Effector memory CD4-positive, alpha-beta T cell (primary cell): ENCODE measurements around the gene CHURC1.

Experiments
- DNase-seq, 3 donors: peaks; one replicate each; pipeline ENCODE4 v3.0.0-alpha.2; 2020
- H3K27ac ChIP-seq: 2 replicates; pipeline ENCODE4 v1.7.0; 2013; ENCODE audit warnings: mild to moderate bottlenecking, low read length, moderate library complexity; ENCODE audit not compliant: insufficient read depth, poor library complexity, severe bottlenecking
- H3K27me3 ChIP-seq: replicated peaks from 2 replicates; pipeline ENCODE4 v1.7.0; 2013; ENCODE audit warnings: mild to moderate bottlenecking, low read length; ENCODE audit not compliant: insufficient read depth, control insufficient read depth, poor library complexity, severe bottlenecking
- H3K36me3 ChIP-seq: 2 replicates; pipeline ENCODE4 v1.7.0; 2013; ENCODE audit warnings: mild to moderate bottlenecking, low read length, moderate library complexity; ENCODE audit not compliant: control insufficient read depth, insufficient read depth
- H3K4me1 ChIP-seq: 2 replicates; pipeline ENCODE4 v1.7.0; 2013; ENCODE audit warnings: low read length, mild to moderate bottlenecking; ENCODE audit not compliant: control insufficient read depth, insufficient read depth, poor library complexity, severe bottlenecking
- H3K4me3 ChIP-seq: 2 replicates; pipeline ENCODE4 v1.7.0; 2013; ENCODE audit warnings: low read length, low read depth, mild to moderate bottlenecking; ENCODE audit not compliant: insufficient read depth, poor library complexity, severe bottlenecking
- H3K9me3 ChIP-seq: 2 replicates; pipeline ENCODE4 v1.7.0; 2013; ENCODE audit warnings: mild to moderate bottlenecking, low read length, moderate library complexity; ENCODE audit not compliant: control insufficient read depth

The CHURC1 gene

DNA sequence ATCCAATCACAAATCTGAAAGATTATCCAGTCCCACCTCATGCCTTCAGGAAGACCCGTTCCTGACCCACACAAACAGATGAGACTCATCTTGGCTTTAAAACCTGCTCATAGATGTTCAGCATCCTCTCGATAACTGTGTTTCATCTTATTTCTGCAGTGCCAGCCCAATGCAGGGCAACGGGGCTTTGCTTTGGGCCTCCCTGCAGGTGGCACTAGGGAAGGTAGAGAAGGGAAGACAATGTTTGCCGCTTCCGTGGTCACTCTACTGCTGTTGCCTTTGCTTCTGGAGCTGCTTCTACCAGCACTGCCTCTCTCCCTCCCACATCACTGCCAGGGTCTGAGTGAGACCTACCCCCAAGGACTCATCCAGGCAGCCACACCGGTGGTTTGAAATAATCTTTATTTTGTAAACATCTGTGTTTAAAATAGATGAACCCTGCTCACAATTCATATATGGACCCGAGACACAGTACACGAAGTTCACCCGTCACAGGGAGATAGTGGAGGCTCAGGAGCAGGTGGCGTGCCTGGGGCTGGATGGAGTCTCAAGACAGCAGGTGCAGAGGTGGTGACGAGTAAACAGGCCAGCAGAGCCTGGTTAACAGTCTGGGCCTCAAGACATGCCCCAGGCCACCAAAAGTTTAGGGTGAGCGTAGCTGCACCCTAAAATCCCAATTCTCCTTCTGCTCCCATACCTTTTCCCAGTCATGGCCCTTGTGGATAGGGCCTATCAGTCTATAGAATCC, 31.4 kb downstream of the CHURC1 start:
- Histone ChIP-seq H3K27ac (no peak overlapping the region), H3K36me3 (peaks cover 19% of the 10 kb centered on the region), H3K4me1 (no peaks in the 10 kb centered on the region), H3K9me3 (no peaks in the 10 kb centered on the region), H3K27me3 (no peaks in the 10 kb centered on the region), H3K4me3 (no peak overlapping the region)
- no peak for DNase-seq

DNA sequence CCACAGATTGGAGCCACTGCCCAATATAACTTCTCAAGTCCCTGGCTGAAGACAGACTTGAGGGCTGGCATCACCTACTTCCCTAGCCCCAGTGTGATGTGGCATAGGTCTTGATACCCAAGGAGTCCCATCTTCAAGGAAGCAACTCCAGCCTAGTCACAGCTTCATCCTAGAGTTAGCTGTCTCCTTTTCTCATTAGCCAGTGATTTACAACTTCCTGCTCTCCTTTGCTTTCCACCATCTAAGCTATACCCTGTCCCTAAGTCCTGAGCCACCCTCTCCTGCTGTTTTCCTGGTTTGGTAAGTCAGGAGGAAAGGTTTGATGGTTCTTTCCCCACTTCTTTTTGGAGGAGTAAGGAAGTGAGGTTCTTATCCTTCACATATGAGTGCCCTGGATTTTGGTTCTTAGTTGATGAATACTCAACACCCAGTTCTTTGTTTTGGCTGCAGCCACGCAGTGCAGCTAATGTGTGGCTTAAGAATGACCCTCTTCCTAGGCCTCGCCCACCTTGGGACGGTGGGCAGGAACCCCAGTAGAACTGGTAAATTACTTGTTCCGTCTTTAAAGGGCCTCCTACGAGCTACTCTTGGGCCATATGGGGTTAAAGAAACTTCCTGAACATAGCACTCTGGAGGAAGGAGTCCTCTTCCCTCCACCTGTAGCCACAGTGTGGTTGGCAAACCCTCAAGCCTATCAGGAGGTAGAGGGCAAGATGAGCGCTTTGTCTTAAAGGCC, 32.2 kb downstream of the CHURC1 start:
- H3K36me3 ChIP-seq: peaks cover 19% of the 10 kb centered on the region
- no peaks in the 10 kb centered on the region for H3K9me3 ChIP-seq
- DNase-seq: no peak
- no peaks in the 10 kb centered on the region for H3K27me3 ChIP-seq
- H3K4me1 ChIP-seq: no peaks in the 10 kb centered on the region
- H3K27ac ChIP-seq: no peak overlapping the region
- no peak overlapping the region for H3K4me3 ChIP-seq

- H3K36me3 ChIP-seq: peaks cover 19% of the 10 kb centered on the region
- H3K27me3 ChIP-seq: no peaks in the 10 kb centered on the region
- no peaks in the 10 kb centered on the region for H3K9me3 ChIP-seq
- no peaks in the 10 kb centered on the region for H3K4me1 ChIP-seq
- no peak for DNase-seq
- H3K4me3 ChIP-seq: no peak overlapping the region
- no peak overlapping the region for H3K27ac ChIP-seq
Observed at GRCh38 chr14:64947710-64948611, 33.7 kb downstream of the CHURC1 start.

- no peaks in the 10 kb centered on the region for H3K4me1 ChIP-seq
- H3K27ac ChIP-seq: no peak overlapping the region
- no peak overlapping the region for H3K4me3 ChIP-seq
- no peaks in the 10 kb centered on the region for H3K9me3 ChIP-seq
- H3K36me3 ChIP-seq: peaks cover 16% of the 10 kb centered on the region
- H3K27me3 ChIP-seq: no peaks in the 10 kb centered on the region
- DNase-seq: no peak
Observed at GRCh38 chr14:64948612-64949210, 34.5 kb downstream of the CHURC1 start.

DNA sequence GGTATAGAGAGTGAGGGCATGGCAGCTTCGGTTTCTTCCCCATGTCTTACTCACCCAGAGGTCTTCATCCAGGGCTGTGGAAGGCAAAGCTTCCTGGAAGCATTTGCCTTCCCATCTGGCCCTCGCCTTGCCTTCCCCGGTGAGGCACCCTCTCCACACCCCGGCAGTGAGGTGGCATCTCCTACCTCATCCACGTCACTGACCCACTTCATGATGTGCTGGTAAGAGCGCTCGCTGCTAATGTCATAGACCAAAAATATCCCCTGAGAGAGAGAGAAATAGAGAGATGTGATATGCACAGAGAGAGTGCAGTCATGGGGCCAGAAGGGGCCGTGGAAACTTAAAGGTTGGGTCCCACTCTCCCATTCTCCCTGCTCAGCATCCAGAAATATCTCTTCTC, 36.6 kb downstream of the CHURC1 start:
- Histone ChIP-seq H3K9me3 (no peaks in the 10 kb centered on the region), H3K4me3 (no peak overlapping the region), H3K36me3 (peaks cover 13% of the 10 kb centered on the region), H3K27me3 (no peaks in the 10 kb centered on the region), H3K27ac (no peak overlapping the region), H3K4me1 (no peaks in the 10 kb centered on the region)
- DNase-seq: no peak

- no peaks in the 10 kb centered on the region for H3K9me3 ChIP-seq
- H3K27ac ChIP-seq: no peak overlapping the region
- H3K4me3 ChIP-seq: no peak overlapping the region
- no peak for DNase-seq
- H3K27me3 ChIP-seq: no peaks in the 10 kb centered on the region
- H3K36me3 ChIP-seq: peaks cover 10% of the 10 kb centered on the region
- H3K4me1 ChIP-seq: no peaks in the 10 kb centered on the region
Observed at GRCh38 chr14:64951291-64951690, 37.0 kb downstream of the CHURC1 start.

- no peaks in the 10 kb centered on the region for H3K4me1 ChIP-seq
- peaks cover 10% of the 10 kb centered on the region for H3K36me3 ChIP-seq
- H3K4me3 ChIP-seq: no peak overlapping the region
- H3K9me3 ChIP-seq: no peaks in the 10 kb centered on the region
- no peaks in the 10 kb centered on the region for H3K27me3 ChIP-seq
- DNase-seq: no peak
- H3K27ac ChIP-seq: no peak overlapping the region
Observed at GRCh38 chr14:64951724-64952123, 37.5 kb downstream of the CHURC1 start.

DNA sequence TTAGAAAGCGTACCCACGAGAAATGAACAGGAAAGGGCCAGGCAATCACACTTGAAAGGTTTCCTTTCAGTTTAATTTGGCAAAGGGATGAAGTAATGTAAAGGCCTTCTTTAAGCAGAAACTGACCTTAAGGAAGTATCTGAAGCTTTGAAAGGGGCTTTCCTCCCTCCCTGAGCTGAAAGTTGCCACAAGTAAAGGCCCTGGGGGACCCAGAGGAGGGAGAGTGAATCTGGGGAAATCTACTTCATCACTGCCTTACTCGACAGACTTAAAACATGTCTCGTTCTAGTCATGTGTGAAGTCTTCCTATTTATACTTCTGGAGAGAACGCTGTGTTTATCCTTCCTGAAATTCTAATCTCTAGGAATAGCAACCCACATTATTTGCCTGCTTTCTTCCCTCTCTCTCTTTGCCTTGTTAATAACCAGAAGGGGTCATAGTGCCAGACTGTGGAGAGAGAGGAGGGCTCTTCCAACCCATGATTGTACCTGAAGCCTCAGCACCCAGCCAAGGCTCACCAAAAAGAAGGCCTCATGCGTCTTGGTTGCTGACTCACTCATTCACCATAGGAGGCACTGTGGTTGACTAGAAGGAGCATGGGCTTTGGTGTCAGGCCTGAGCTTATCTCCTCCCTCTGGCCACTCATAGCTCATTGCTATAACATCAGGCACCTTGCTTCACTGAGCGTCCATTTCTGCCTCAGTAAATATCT, 38.5 kb downstream of the CHURC1 start:
- Histone ChIP-seq H3K27me3 (no peaks in the 10 kb centered on the region), H3K4me3 (no peak overlapping the region), H3K9me3 (no peaks in the 10 kb centered on the region), H3K27ac (no peak overlapping the region), H3K36me3 (peaks cover 5% of the 10 kb centered on the region), H3K4me1 (no peaks in the 10 kb centered on the region)
- DNase-seq: no peak

- no peak for DNase-seq
- H3K4me3 ChIP-seq: no peak overlapping the region
- no peaks in the 10 kb centered on the region for H3K9me3 ChIP-seq
- H3K4me1 ChIP-seq: no peaks in the 10 kb centered on the region
- H3K27ac ChIP-seq: no peak overlapping the region
- H3K27me3 ChIP-seq: no peaks in the 10 kb centered on the region
- peaks cover 5% of the 10 kb centered on the region for H3K36me3 ChIP-seq
Observed at GRCh38 chr14:64953310-64953654, 39.0 kb downstream of the CHURC1 start.
